HEK293T (cell line): ENCODE data around the gene KDM2A.

ENCODE experiments used
- CTCF ChIA-PET: fragments of 350-600 bp; formaldehyde crosslinking; extraction: SDS; loops from one replicate; lab custom pipeline; 2021; ENCODE audit warnings: antibody characterized with exemption, inconsistent platforms; lab: Yijun Ruan, JAX
- POLR2A ChIA-PET: fragments of 350-600 bp; formaldehyde crosslinking; extraction: SDS; loops from one replicate; lab custom pipeline; 2020; ENCODE audit warnings: antibody characterized with exemption, inconsistent platforms; lab: Yijun Ruan, JAX
- DNase-seq: peaks from one replicate; pipeline ENCODE4 v3.0.0; 2012; ENCODE audit warnings: mixed read lengths; ENCODE audit errors: extremely low spot score
- ARNT ChIP-seq: fragments of 450-650 bp; IDR thresholded peaks from 2 replicates; pipeline ENCODE4 v1.6.1; 2017; ENCODE audit warnings: mild to moderate bottlenecking
- BHLHE40 ChIP-seq: fragments of 450-650 bp; IDR thresholded peaks from 2 replicates; pipeline ENCODE4 v1.6.1; 2016; ENCODE audit warnings: mild to moderate bottlenecking, moderate library complexity, borderline replicate concordance
- CTBP1 ChIP-seq: fragments of 450-650 bp; IDR thresholded peaks from 2 replicates; pipeline ENCODE4 v1.6.1; 2016; ENCODE audit warnings: borderline replicate concordance
- ELF4 ChIP-seq: fragments of 450-650 bp; IDR thresholded peaks from 2 replicates; pipeline ENCODE4 v1.6.1; 2017; ENCODE audit warnings: antibody characterized with exemption
- FOXA1 ChIP-seq: fragments of 450-650 bp; IDR thresholded peaks from 2 replicates; pipeline ENCODE4 v1.6.1; 2016; ENCODE audit warnings: mild to moderate bottlenecking
- FOXK2 ChIP-seq: fragments of 450-650 bp; IDR thresholded peaks from 2 replicates; pipeline ENCODE4 v1.6.1; 2016; ENCODE audit warnings: mild to moderate bottlenecking
- FOXM1 ChIP-seq: fragments of 450-650 bp; IDR thresholded peaks from 2 replicates; pipeline ENCODE4 v1.6.1; 2017; ENCODE audit warnings: mild to moderate bottlenecking, borderline replicate concordance
- HDGF ChIP-seq: fragments of 450-650 bp; IDR thresholded peaks from 2 replicates; pipeline ENCODE4 v1.6.1; 2017; ENCODE audit warnings: antibody characterized with exemption, borderline replicate concordance
- L3MBTL2 ChIP-seq: fragments of 450-650 bp; conservative IDR thresholded peaks from 2 replicates; pipeline ENCODE4 v1.6.1; 2016; ENCODE audit warnings: mild to moderate bottlenecking
- LEF1 ChIP-seq: fragments of 450-650 bp; IDR thresholded peaks from 2 replicates; pipeline ENCODE4 v1.6.1; 2017; ENCODE audit warnings: mild to moderate bottlenecking, borderline replicate concordance
- NFRKB ChIP-seq: fragments of 450-650 bp; IDR thresholded peaks from 2 replicates; pipeline ENCODE4 v1.6.1; 2016; ENCODE audit warnings: mild to moderate bottlenecking, moderate library complexity
- PKNOX1 ChIP-seq: fragments of 450-650 bp; IDR thresholded peaks from 2 replicates; pipeline ENCODE4 v1.6.1; 2016
- SP1 ChIP-seq: fragments of 450-650 bp; IDR thresholded peaks from 2 replicates; pipeline ENCODE4 v1.6.1; 2017
- SUZ12 ChIP-seq: fragments of 450-650 bp; IDR thresholded peaks from 2 replicates; pipeline ENCODE4 v1.6.1; 2016; ENCODE audit warnings: mild to moderate bottlenecking
- TARDBP ChIP-seq: fragments of 450-650 bp; IDR thresholded peaks from 2 replicates; pipeline ENCODE4 v1.6.1; 2016
- ZNF384 ChIP-seq: fragments of 450-650 bp; IDR thresholded peaks from 2 replicates; pipeline ENCODE4 v1.6.1; 2016

Gene KDM2A

GRCh38 chr11:67138922-67139321 lies 19.9 kb downstream of the KDM2A start:
- TF ChIP-seq LEF1, result no peak
- CTCF ChIA-PET, result no interaction called here
- no peak for DNase-seq
- POLR2A ChIA-PET, result no interaction called here

GRCh38 chr11:67146516-67147226 lies 27.6 kb downstream of the KDM2A start:
- no peak for TF ChIP-seq SUZ12
- no peak for TF ChIP-seq ELF4
- no peak for TF ChIP-seq FOXA1
- TF ChIP-seq PKNOX1, result no peak
- TF ChIP-seq SP1, result no peak
- no peak for TF ChIP-seq BHLHE40
- TF ChIP-seq TARDBP, result no peak
- TF ChIP-seq FOXK2, result no peak
- no peak for TF ChIP-seq NFRKB
- no peak for TF ChIP-seq CTBP1
- no peak for TF ChIP-seq ZNF384
- no peak for TF ChIP-seq L3MBTL2
- TF ChIP-seq HDGF, result no peak
- no peak for TF ChIP-seq ARNT
- DNase-seq, result no peak
- ChIA-PET CTCF (no interaction called here), POLR2A (no interaction called here)

- DNase-seq, result no peak
- TF ChIP-seq L3MBTL2 (no peak), FOXM1 (no peak), PKNOX1 (no peak), ZNF384 (no peak), SUZ12 (no peak), TARDBP (no peak), FOXK2 (no peak), NFRKB (no peak), ARNT (no peak)
- ChIA-PET CTCF (no interaction called here), POLR2A (no interaction called here)
Measured at GRCh38 chr11:67153971-67154370, 34.9 kb downstream of the KDM2A start.

- DNase-seq, result no peak
- ChIA-PET CTCF (interaction anchor here (0.7 kb wide), 1 partner anchor 98 kb away, joined by 4 read pairs; no protein-coding TSS in a partner anchor), POLR2A (no interaction called here)
- TF ChIP-seq PKNOX1, result no peak
- no peak for TF ChIP-seq FOXA1
- TF ChIP-seq BHLHE40, result no peak
- TF ChIP-seq ARNT, result no peak
- TF ChIP-seq HDGF, result no peak
- TF ChIP-seq NFRKB, result no peak
- no peak for TF ChIP-seq TARDBP
- TF ChIP-seq SP1, result no peak
- no peak for TF ChIP-seq LEF1
- TF ChIP-seq FOXM1, result no peak
- TF ChIP-seq ELF4, result no peak
- no peak for TF ChIP-seq CTBP1
- no peak for TF ChIP-seq SUZ12
Measured at GRCh38 chr11:67154726-67155125, 35.7 kb downstream of the KDM2A start.

GRCh38 chr11:67157691-67158090 lies 38.6 kb downstream of the KDM2A start:
- no peak for DNase-seq
- TF ChIP-seq CTBP1 (no peak), ARNT (no peak), FOXK2 (no peak), FOXM1 (no peak), TARDBP (no peak), HDGF (no peak), LEF1 (no peak), ZNF384 (no peak), SUZ12 (no peak)
- ChIA-PET CTCF (interaction anchor here (0.6 to 0.9 kb wide), 2 partner anchors 14 to 36 kb away, joined by 3 read pairs; no protein-coding TSS in a partner anchor), POLR2A (interaction anchor here (0.8 kb wide), 1 partner anchor 10 kb away, joined by 3 read pairs; no protein-coding TSS in a partner anchor)

- CTCF ChIA-PET, result interaction anchor here (0.6 to 0.9 kb wide), 2 partner anchors 14 to 37 kb away, joined by 3 read pairs; no protein-coding TSS in a partner anchor
- no peak for DNase-seq
- no peak for TF ChIP-seq ELF4
- POLR2A ChIA-PET, result interaction anchor here (0.8 kb wide), 1 partner anchor 10 kb away, joined by 3 read pairs; no protein-coding TSS in a partner anchor
Measured at GRCh38 chr11:67158221-67158620, 39.2 kb downstream of the KDM2A start.

- ChIA-PET CTCF (no interaction called here), POLR2A (no interaction called here)
- TF ChIP-seq ARNT (no peak), LEF1 (no peak), HDGF (no peak)
- DNase-seq, result no peak
Measured at GRCh38 chr11:67160045-67160444, 41.0 kb downstream of the KDM2A start.
